ENCODE results near the gene WDR33.
"Not testable (repeated sequence)": the region's sequence is repeated elsewhere in the genome, so short reads cannot be mapped to it uniquely, and the experiment has no call there.

The WDR33 gene

DNA sequence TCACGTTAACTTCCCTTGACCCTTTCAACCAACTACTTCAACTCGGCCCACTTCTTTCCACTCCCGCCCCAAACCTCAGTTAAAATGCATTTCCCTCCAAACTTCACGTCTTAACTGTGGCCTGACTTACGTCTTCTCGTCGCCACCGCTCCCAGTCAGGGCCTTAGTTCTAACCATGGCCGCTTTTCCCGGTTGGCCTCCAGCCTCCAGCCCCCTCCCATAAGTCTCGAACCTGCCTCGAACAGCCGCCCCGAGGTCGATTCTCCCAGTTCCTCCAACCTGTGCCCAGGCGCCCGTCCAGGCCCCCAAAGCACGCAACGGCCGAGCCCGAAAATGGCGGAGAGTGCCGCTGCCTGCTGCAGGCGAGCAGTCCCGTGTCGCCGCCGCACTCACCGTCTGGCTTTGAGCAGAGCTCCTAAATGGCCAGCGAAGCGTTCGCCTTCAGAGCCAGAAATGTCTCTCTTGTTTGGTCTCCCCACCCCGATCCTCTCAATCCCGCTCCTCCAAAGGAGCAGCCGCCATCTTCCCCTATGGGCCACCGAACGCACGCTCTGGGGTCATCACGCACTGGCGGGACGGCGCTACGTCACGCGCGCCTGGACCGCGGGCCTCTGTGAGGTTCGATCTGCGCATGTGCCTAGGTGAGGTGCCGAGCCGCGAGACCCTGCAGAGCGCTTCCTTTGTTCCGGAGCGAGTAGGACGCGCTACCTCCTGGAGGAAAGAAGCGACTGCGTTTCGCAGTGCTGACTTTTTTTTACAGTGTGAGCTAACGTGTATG lies at the start of gene WDR33:
Gene WDR33 (minus strand): TSS at position 553 of the 778 bp plus-strand sequence. CDS start 40,190 bp downstream, outside the sequence.
- DNase-seq (ENCODE audit: low read depth), result peak; percentile 70

GRCh38 chr2:127860130-127860529 lies 49.2 kb upstream of the WDR33 start:
- no peak for DNase-seq (ENCODE audit: low read depth)

- no peak for DNase-seq (ENCODE audit: low read depth)
Observed at GRCh38 chr2:127859712-127860085, 48.7 kb upstream of the WDR33 start.

- no peak for DNase-seq (ENCODE audit: low read depth)
Observed at GRCh38 chr2:127857265-127857808, 46.4 kb upstream of the WDR33 start.

GRCh38 chr2:127853671-127854070 lies 42.7 kb upstream of the WDR33 start:
- DNase-seq (ENCODE audit: low read depth), result no peak

- DNase-seq (ENCODE audit: low read depth), result no peak
Observed at GRCh38 chr2:127852388-127852787, 41.4 kb upstream of the WDR33 start.

GRCh38 chr2:127847931-127848330 lies 37.0 kb upstream of the WDR33 start:
- DNase-seq (ENCODE audit: low read depth), result no peak

GRCh38 chr2:127844973-127845372 lies 34.0 kb upstream of the WDR33 start:
- no peak for DNase-seq (ENCODE audit: low read depth)

GRCh38 chr2:127843677-127844076 lies 32.7 kb upstream of the WDR33 start:
- DNase-seq (ENCODE audit: low read depth), result no peak

- no peak for DNase-seq (ENCODE audit: low read depth)
Observed at GRCh38 chr2:127841466-127842178, 30.7 kb upstream of the WDR33 start.

DNA sequence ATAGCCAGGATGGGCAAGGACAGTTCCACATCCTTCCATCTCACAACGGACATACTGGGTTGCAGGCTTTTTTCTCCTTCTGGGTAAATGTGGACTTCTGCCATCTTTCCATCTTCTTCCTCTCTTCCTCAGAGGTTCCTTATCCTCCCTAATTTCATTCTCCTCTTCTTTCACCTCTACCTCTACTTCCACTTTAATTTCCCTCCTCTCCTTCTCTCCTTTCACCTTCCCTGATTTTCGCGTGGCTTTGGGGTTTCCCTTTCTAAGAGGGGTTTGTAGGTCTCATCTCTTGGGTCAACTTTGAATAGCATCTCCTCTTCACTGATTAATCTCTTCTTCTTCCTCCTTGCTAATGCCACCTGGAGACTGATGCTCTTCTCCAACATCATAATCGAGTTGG lies 29.9 kb upstream of the WDR33 start:
- no peak for DNase-seq (ENCODE audit: low read depth)

DNA sequence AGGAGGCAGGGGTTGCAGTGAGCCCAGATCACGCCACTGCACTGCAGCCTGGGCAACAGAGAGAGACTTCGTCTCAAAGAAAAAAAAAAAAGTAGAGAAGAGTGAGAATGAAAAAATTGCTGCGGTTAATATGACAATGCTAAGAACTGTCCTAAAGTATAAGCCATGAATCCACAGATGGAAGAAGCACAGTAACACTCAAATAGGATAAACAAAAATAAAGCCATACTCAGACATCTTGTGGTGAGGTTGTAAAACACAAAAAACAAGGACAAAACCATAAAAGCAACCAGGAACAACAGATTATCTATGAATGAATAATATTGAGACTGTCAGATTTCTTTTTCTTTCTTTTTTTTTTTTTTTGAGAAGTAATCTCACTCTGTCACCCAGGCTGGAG lies 24.0 kb upstream of the WDR33 start:
- DNase-seq (ENCODE audit: low read depth), result no peak

DNA sequence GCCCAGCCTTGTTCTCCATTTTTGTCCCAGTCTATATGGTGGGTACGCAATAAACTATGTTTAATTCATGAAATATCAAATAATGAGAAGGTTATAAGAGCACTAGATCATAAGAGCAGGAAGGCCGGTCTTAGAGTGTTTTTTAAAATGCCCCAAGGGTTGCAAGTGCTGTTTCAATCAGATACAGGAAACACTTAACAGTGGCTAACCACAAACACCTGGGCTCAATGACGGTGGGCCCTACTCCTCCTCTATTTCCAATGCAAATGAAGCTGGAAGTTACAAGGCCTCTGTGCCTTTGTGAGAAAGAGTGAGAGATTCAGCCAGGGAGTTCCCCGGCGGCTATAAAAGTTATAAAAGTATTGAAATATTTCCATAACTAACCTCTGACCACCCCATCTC lies 18.9 kb upstream of the WDR33 start:
- DNase-seq (ENCODE audit: low read depth), result no peak

- not testable (repeated sequence) for DNase-seq (ENCODE audit: low read depth)
Observed at GRCh38 chr2:127826708-127827107, 15.7 kb upstream of the WDR33 start.

DNA sequence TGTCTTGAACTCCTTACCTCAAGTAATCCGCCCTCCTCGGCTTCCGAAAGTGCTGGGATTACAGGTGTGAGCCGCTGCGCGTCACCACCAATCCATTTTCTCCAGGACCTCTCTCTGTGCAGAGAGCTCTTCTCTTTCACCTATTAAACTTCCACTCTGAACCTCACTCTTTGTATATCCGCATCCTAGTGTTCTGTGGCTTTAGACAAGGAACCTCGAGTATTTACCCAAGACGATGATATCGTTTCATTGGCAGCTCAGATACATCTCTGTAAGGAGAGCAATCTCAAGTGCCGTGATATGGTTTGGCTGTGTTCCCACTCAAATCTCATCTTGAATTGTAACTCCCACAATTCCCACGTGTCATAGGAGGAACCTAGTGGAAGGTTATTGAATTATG lies 15.1 kb upstream of the WDR33 start:
- no peak for DNase-seq (ENCODE audit: low read depth)

- no peak for DNase-seq (ENCODE audit: low read depth)
Observed at GRCh38 chr2:127820080-127820668, 9.2 kb upstream of the WDR33 start.

DNA sequence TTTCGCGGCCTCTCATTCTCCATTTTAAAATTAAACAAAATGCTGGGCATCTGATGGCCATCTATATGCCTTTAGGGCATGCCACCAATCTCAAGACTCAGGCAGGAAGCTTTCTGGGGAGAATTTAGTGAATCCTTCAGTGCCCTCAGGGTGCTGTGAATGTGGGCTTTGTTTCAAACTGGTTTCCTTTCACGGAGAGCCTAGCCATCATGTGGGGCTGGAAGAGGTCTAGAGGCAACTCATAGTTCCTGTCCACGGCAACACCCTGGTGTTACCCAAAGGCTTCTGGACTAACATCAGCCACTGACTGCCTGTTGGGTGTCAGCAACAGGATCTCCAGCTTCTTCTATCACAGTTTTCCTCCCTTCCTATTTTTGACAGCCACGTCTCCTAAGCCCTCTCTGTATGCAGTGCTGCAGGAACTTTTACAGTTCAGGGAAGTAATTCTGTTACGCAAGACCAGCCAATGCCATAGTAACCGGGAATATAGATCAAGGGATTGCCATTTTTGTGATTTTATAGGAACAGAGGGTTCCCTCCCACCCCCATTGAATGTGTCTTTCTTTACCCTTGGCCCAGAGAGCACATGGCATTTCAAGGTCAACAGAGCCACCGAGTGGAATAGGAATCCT lies 7.9 kb upstream of the WDR33 start:
- no peak for DNase-seq (ENCODE audit: low read depth)

GRCh38 chr2:127818241-127818640 lies 7.3 kb upstream of the WDR33 start:
- DNase-seq (ENCODE audit: low read depth), result no peak

DNA sequence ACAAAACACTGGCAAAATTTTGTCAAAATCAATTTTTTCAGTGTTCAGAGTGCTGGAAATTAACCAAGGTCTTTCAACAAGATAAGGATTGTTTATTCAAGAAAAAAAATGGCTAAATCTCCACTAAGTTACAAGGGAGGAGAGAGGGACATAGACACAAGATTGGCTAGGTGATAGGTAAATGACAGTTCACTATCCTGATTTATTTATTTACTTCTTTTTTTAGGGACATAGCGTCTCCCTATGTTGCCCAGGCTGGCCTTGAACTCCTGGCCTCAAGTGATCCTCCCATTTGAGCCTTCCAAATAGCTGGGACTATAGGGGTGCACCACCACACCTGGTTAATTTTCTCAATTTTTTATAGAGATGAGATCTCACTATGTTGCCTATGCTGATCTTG lies 3.7 kb upstream of the WDR33 start:
- no peak for DNase-seq (ENCODE audit: low read depth)

GRCh38 chr2:127812441-127812840 lies 1.5 kb upstream of the WDR33 start:
- not testable (repeated sequence) for DNase-seq (ENCODE audit: low read depth)

GRCh38 chr2:127811397-127812321 lies 688 bp upstream of the WDR33 start:
- DNase-seq (ENCODE audit: low read depth), result no peak

Data from fibroblast of the conjunctiva (primary cell).